ENCODE data around the gene ADIPOR1.

DNA sequence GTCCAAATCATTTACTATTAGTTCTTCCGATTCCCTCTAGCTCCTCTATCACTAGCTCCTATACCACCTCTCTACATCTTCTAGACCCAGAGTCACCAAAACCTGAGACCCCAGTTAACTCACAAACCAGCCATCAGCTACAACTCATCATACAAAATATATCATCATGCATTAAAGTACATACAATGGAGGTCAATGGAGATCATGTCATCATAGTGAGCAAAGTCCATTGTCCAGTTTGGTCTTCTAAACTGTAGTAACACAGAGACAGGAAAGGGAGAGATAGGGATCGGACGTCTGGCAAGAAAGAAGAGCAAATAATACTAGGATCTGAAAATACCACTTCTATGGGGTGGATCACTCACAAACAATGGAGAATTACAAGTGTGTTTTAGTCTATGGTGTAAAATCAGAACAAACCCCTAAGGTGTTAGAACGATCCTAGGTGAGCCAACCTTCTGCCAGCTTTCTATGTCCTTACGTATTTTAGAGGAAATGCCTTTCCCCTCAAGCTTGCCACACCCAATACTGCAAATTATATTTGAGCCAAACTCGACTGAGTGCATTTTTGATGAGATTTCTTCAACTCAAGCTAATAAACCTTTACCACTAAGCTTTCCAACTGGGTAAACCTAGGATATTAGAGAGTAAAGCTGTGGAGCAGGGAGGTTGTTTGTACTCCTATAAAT lies 3.9 kb downstream of the ADIPOR1 start:
- TF ChIP-seq, protein P1, sequence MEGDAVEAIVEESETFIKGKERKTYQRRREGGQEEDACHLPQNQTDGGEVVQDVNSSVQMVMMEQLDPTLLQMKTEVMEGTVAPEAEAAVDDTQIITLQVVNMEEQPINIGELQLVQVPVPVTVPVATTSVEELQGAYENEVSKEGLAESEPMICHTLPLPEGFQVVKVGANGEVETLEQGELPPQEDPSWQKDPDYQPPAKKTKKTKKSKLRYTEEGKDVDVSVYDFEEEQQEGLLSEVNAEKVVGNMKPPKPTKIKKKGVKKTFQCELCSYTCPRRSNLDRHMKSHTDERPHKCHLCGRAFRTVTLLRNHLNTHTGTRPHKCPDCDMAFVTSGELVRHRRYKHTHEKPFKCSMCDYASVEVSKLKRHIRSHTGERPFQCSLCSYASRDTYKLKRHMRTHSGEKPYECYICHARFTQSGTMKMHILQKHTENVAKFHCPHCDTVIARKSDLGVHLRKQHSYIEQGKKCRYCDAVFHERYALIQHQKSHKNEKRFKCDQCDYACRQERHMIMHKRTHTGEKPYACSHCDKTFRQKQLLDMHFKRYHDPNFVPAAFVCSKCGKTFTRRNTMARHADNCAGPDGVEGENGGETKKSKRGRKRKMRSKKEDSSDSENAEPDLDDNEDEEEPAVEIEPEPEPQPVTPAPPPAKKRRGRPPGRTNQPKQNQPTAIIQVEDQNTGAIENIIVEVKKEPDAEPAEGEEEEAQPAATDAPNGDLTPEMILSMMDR (IDR thresholded peaks at IDR 0.05; ENCODE audit: low read depth, low read length), result no peak
- TF ChIP-seq EZH2phosphoT487 (IDR thresholded peaks at IDR 0.05; ENCODE audit: low read depth), result no peak
